Measurements from ENCODE around the gene SORCS1. TPM values are rescaled to one million over a fixed set of nuclear protein-coding genes. Genes with fewer than 3 reads are reported as not detected.

SORCS1 gene
- total and polyA plus RNA-seq, 2 experiments from 2014 or later = 1.1 to 4.6 TPM

- DNase-seq (ENCODE audit: low spot score) = no peak
- Histone ChIP-seq H3K4me2 (no peak overlapping the region), H3K27ac (no peak overlapping the region), H3K79me2 (no peaks in the 10 kb centered on the region), H3K9me3 (ENCODE audit: low read depth) (no peaks in the 10 kb centered on the region), H4K20me1 (ENCODE audit: insufficient read depth, poor library complexity, severe bottlenecking) (no peaks in the 10 kb centered on the region), H2AFZ (no peak overlapping the region), H3K9me2 (replicated peaks; ENCODE audit: insufficient read depth) (no peaks in the 10 kb centered on the region), H3K27me3 (no peaks in the 10 kb centered on the region), H3K36me3 (replicated peaks; ENCODE audit: insufficient read depth, low read depth) (no peaks in the 10 kb centered on the region), H3K4me3 (no peak overlapping the region), H3K4me1 (ENCODE audit: insufficient read depth) (no peaks in the 10 kb centered on the region)
- 91% methylated on average over 1 of the region's 1 CpG for WGBS (ENCODE audit: low lambda C conversion rate, missing lambda C conversion rate)
- TF ChIP-seq CTCF (IDR thresholded peaks at IDR 0.05; ENCODE audit: poor library complexity) (no peak), EZH2phosphoT487 (IDR thresholded peaks at IDR 0.05; ENCODE audit: low read depth, severe bottlenecking, unreplicated experiment) (no peak), EZH2 (IDR thresholded peaks at IDR 0.05; ENCODE audit: borderline replicate concordance) (no peak)
These were observed 451.5 kb downstream of the SORCS1 start for GRCh38 chr10:106712988-106713387.

- no peak overlapping the region for H2AFZ ChIP-seq
- no peaks in the 10 kb centered on the region for H3K79me2 ChIP-seq
- no peaks in the 10 kb centered on the region for H3K36me3 ChIP-seq (replicated peaks; ENCODE audit: insufficient read depth, low read depth)
- H3K4me2 ChIP-seq = no peak overlapping the region
- TF ChIP-seq EZH2phosphoT487 (IDR thresholded peaks at IDR 0.05; ENCODE audit: low read depth, severe bottlenecking, unreplicated experiment) (no peak), CTCF (IDR thresholded peaks at IDR 0.05; ENCODE audit: poor library complexity) (peak; percentile 60)
- H3K27me3 ChIP-seq = no peaks in the 10 kb centered on the region
- no peak overlapping the region for H3K4me3 ChIP-seq
- no peaks in the 10 kb centered on the region for H3K9me2 ChIP-seq (replicated peaks; ENCODE audit: insufficient read depth)
- WGBS (ENCODE audit: low lambda C conversion rate, missing lambda C conversion rate) = 75% methylated on average over 6 of the region's 6 CpGs
- H3K27ac ChIP-seq = no peak overlapping the region
- no peaks in the 10 kb centered on the region for H4K20me1 ChIP-seq (ENCODE audit: insufficient read depth, poor library complexity, severe bottlenecking)
- no peaks in the 10 kb centered on the region for H3K9me3 ChIP-seq (ENCODE audit: low read depth)
- no peaks in the 10 kb centered on the region for H3K4me1 ChIP-seq (ENCODE audit: insufficient read depth)
- peak; percentile 65 for DNase-seq (ENCODE audit: low spot score)
These were observed 453.1 kb downstream of the SORCS1 start for GRCh38 chr10:106711313-106711906.

GRCh38 chr10:106708506-106708905, 456.0 kb downstream of the SORCS1 start:
- H2AFZ ChIP-seq = no peak overlapping the region
- no peak overlapping the region for H3K4me2 ChIP-seq
- H3K36me3 ChIP-seq (replicated peaks; ENCODE audit: insufficient read depth, low read depth) = no peaks in the 10 kb centered on the region
- H3K4me1 ChIP-seq (ENCODE audit: insufficient read depth) = no peaks in the 10 kb centered on the region
- H3K9me3 ChIP-seq (ENCODE audit: low read depth) = no peaks in the 10 kb centered on the region
- DNase-seq (ENCODE audit: low spot score) = no peak
- H3K27me3 ChIP-seq = no peaks in the 10 kb centered on the region
- TF ChIP-seq EZH2 (IDR thresholded peaks at IDR 0.05; ENCODE audit: borderline replicate concordance) (no peak), CTCF (IDR thresholded peaks at IDR 0.05; ENCODE audit: poor library complexity) (no peak), EZH2phosphoT487 (IDR thresholded peaks at IDR 0.05; ENCODE audit: low read depth, severe bottlenecking, unreplicated experiment) (no peak)
- 82% methylated on average over 2 of the region's 2 CpGs for WGBS (ENCODE audit: low lambda C conversion rate, missing lambda C conversion rate)
- H3K4me3 ChIP-seq = no peak overlapping the region
- H3K9me2 ChIP-seq (replicated peaks; ENCODE audit: insufficient read depth) = no peaks in the 10 kb centered on the region
- no peak overlapping the region for H3K27ac ChIP-seq
- no peaks in the 10 kb centered on the region for H3K79me2 ChIP-seq
- no peaks in the 10 kb centered on the region for H4K20me1 ChIP-seq (ENCODE audit: insufficient read depth, poor library complexity, severe bottlenecking)
